Right ventricle myocardium superior (tissue), 1 donor: Measurements from ENCODE around the gene FBN2. TPM values are rescaled to one million over a fixed set of nuclear protein-coding genes. Genes with fewer than 3 reads are reported as not detected.

Experiments
- ATAC-seq: fragments of 200-7000 bp; cut with Tn5 transposase; one replicate; pipeline ENCODE4 v1.9.1; 2020; ENCODE audit warnings: mild to moderate bottlenecking; ENCODE audit not compliant: poor library complexity
- DNase-seq: peaks from one replicate; pipeline ENCODE4 v3.0.0-alpha.2; 2020
- intact Hi-C: fragments of 100-400 bp; cut with DNase I; formaldehyde crosslinking; loops from one replicate; pipeline ENCODE4 v1.11.2; 2022
- total RNA-seq: library from RNA; stranded (reverse); fragmentation: NEBNext Ultra II Directional; extraction: Animal tissue kit (Norgen Biotek cat#: 25700); gene quantifications from one replicate; pipeline ENCODE4 v1.2.1, GENCODE V29; 2021
- donor health status: DM: no; HTN: yes; CAD: no; lungs with severe emphysema.

Gene FBN2
- total RNA-seq, 1 donor from 2014 or later: 23.5 TPM

GRCh38 chr5:128290152-128290858 lies 247.7 kb downstream of the FBN2 start:
- no peak for DNase-seq
- intact Hi-C loops: no loop called here

GRCh38 chr5:128287740-128288139 lies 250.3 kb downstream of the FBN2 start:
- ATAC-seq: no peak
- intact Hi-C loops: no loop called here

More at GRCh38 chr5:128290152-128290858, 247.7 kb downstream of the FBN2 start:
- ATAC-seq: no peak

GRCh38 chr5:128284236-128284635 lies 253.8 kb downstream of the FBN2 start:
- intact Hi-C loops: no loop called here
- no peak for DNase-seq
- no peak for ATAC-seq

More at GRCh38 chr5:128287740-128288139, 250.3 kb downstream of the FBN2 start:
- DNase-seq: no peak

- no peak for DNase-seq
- intact Hi-C loops: no loop called here
These were observed 258.7 kb downstream of the FBN2 start for GRCh38 chr5:128279345-128279744.

GRCh38 chr5:128276537-128277216 lies 261.4 kb downstream of the FBN2 start:
- no peak for DNase-seq
- ATAC-seq: no peak
- intact Hi-C loops: no loop called here

More at GRCh38 chr5:128279345-128279744, 258.7 kb downstream of the FBN2 start:
- no peak for ATAC-seq

- no peak for DNase-seq
- intact Hi-C loops: no loop called here
- ATAC-seq: no peak
These were observed 263.6 kb downstream of the FBN2 start for GRCh38 chr5:128274441-128274840.

GRCh38 chr5:128273736-128274135 lies 264.3 kb downstream of the FBN2 start:
- DNase-seq (no peak), ATAC-seq (no peak)
- intact Hi-C loops: no loop called here

- ATAC-seq (peak; percentile 97), DNase-seq (no peak)
- intact Hi-C loops: no loop called here
These were observed 266.1 kb downstream of the FBN2 start for GRCh38 chr5:128271859-128272464.

- DNase-seq (no peak), ATAC-seq (peak; percentile 50)
- intact Hi-C loops: no loop called here
These were observed 267.0 kb downstream of the FBN2 start for GRCh38 chr5:128271071-128271470.

- intact Hi-C loops: no loop called here
- ATAC-seq: peak; percentile 70
- DNase-seq: no peak
These were observed 273.3 kb downstream of the FBN2 start for GRCh38 chr5:128264564-128265360.

GRCh38 chr5:128263357-128263756 lies 274.7 kb downstream of the FBN2 start:
- intact Hi-C loops: no loop called here
- DNase-seq (no peak), ATAC-seq (no peak)

GRCh38 chr5:128262911-128263310 lies 275.1 kb downstream of the FBN2 start:
- no peak for DNase-seq
- intact Hi-C loops: no loop called here
- no peak for ATAC-seq

- ATAC-seq: peak; percentile 24
- DNase-seq: no peak
- intact Hi-C loops: no loop called here
These were observed 278.4 kb downstream of the FBN2 start for GRCh38 chr5:128259607-128260021.

- DNase-seq (no peak), ATAC-seq (no peak)
- intact Hi-C loops: no loop called here
These were observed 279.7 kb downstream of the FBN2 start for GRCh38 chr5:128258372-128258771.

- intact Hi-C loops: no loop called here
- DNase-seq (no peak), ATAC-seq (no peak)
These were observed 281.0 kb downstream of the FBN2 start for GRCh38 chr5:128257076-128257475.

GRCh38 chr5:128254789-128255188 lies 283.3 kb downstream of the FBN2 start:
- no peak for DNase-seq
- ATAC-seq: peak; percentile 43
- intact Hi-C loops: no loop called here

- intact Hi-C loops: no loop called here
- ATAC-seq (no peak), DNase-seq (no peak)
These were observed 284.2 kb downstream of the FBN2 start for GRCh38 chr5:128253880-128254279.

GRCh38 chr5:128253161-128253560 lies 284.9 kb downstream of the FBN2 start:
- DNase-seq (no peak), ATAC-seq (no peak)
- intact Hi-C loops: no loop called here

GRCh38 chr5:128252756-128253155 lies 285.3 kb downstream of the FBN2 start:
- intact Hi-C loops: no loop called here
- ATAC-seq: no peak
- no peak for DNase-seq
